Activated CD4-positive, alpha-beta T cell treated with anti-CD3 and anti-CD28 coated beads, Interleukin-2, Interleukin-4, amounts not matched to agents 100 ng/mL and 50 ng/mL, durations not matched to agents 16 hours and 8 hours (primary cell): ENCODE data around the gene SKA2.
A peak's percentile ranks its signal among the peaks of the same experiment; 100 is the strongest.
"Not testable (repeated sequence)": the region's sequence is repeated elsewhere in the genome, so short reads cannot be mapped to it uniquely, and the experiment has no call there.

Experiments used
- DNase-seq: peaks from one replicate; pipeline ENCODE4 v3.0.0-alpha.2; 2020; ENCODE audit warnings: low spot score

SKA2 gene, protein sequence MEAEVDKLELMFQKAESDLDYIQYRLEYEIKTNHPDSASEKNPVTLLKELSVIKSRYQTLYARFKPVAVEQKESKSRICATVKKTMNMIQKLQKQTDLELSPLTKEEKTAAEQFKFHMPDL

DNA sequence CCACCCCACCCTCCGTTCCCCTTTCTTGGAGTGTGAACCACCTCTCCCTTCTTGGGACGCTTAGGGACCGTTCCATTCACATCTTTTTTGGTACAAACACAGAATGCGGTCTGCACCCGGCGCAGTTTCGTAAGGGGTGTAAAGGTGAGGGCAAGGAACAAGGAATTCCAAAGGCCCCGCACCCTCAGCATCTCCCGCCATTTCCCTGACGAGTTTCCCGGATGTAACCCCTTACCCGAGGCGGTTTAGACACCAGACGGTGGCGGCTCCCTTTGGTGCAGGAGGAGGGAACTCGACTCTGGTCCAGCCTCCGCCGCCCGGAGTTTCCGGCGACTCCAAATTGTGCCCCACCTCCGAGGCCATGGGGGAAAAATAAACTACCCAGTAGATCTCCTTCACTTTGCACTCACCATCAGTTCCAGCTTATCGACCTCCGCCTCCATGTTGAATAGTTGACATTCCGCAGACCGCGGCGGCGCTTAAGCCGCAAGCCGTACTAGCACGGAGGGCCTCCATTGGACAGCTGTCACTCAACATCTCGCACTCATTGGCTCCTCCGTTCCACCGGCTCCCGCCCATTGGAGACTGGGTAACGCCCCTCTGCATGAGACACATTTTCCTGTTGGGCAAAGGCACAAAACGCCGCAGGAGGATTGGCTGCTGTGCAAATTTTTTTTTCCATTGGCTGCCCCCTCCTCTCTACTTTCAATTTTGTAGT is at the start of gene SKA2:
Gene SKA2, minus strand, starts transcription at position 466 of the 718 bp plus-strand sequence. Its CDS starts 23 bp downstream, at position 443.
- no peak for DNase-seq

DNA sequence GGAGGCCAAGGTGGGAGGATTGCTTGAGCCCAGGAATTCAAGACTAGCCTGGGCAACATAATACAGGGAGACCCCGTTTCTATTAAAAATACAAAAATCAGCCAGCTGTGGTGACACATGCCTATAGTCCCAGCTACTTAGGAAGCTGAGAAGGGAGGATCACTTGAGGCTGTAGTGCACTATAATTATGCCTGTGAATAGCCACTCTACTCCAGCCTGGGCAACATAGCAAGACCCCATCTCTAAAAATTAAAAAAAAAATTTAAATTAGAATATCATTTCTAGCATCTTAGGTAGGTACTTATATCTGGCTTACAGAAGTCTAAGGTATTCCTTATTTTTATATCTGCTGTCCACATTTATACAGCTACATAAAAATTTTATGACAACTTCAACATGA is 47.3 kb upstream of the SKA2 start:
- no peak for DNase-seq

DNA sequence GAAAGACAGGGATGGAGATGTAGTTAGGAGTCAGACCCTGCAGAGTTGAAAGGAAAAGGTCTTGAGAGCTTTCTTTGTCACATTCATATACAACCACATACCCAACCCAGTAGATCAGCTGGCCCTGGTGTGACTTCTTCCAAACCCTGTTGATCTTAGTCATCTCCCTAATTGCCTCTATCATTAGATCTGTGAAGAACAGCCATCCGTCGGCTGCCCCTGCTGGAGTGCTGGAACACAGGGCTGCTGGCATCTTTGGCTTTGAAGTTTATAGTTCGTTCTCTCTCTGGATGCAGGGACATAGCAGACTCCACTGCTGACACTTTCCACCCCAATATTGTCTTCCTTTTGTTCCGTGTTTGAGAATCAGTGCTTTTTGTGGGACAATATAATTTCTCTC is 44.4 kb upstream of the SKA2 start:
- no peak for DNase-seq

DNA sequence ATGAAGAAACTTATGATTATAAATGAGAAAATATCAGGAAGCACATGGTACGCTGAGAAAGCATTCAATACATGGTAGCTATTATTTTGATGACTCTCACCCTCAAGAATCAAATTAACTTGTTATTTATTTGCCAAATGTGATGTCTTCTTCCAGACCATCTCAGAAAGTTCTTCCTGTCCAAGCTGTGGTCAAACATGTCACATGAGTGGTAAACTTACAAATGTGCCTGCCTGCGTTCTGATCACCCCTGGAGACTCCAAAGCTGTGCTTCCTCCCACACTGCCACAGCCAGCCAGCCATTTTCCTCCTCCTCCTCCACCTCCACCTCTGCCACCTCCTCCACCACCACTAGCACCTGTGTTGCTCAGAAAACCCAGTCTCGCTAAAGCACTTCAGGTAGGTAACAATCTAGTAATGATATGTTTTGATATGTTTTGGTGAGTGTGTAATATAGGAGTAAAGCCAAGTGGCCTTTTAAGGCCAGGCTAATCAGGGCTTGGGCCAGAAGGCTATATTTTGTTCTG is 38.4 kb upstream of the SKA2 start:
- no peak for DNase-seq

DNA sequence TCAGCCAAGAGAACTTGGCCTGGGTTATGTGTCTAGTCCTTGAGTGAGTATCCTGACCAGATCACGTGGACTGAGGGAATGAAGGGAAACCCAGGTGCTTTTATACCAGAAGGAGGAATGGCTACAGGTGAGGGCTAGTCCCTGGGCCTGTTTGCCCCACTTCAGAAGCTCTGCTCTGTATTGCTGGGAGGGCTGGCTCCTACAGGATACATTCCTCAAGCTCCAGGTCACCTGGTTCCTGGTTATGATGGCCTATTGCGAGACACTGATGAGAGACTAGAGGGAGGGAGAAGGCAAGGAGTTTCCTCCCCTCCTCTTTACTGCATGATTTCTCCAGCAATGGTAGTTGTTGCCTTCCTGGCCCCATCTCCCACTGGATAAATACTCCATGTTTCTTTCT is 35.8 kb upstream of the SKA2 start:
- no peak for DNase-seq

DNA sequence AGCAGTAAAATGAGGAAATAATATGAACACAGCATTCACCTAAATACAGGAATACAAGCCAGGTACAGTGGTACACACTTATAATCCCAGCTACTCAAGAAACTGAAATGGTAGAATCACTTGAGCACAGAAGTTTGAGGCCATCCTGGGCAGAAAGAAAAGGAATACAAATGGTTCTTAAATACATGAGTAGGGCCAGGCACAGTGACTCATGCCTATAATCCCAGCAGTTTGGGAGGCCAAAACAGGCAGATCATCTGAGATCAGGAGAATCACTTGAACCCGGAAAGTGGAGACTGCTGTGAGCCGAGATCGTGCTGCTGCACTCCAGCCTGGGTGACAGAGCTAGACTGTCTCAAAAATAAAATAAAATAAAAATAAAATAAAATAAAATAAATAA is 31.9 kb upstream of the SKA2 start:
- DNase-seq: no peak

DNA sequence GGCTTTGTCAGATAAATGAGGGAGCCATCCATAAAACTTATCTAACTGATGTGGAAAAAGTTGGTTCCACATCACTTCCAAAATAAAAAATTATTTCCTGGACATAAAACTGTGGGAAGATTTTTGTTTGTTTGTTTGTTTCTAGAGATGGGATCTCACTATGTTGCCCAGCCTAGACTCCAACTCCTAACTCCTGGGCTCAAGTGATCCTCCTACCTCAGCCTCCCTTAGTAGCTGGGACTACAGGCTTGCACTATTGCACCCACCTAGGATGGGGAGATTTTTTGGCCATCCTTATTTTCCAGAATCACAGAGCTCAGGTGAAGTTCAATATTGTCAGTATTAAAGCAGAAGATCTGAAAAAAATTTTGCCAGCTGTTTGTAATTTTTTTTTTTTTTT is 31.0 kb upstream of the SKA2 start:
- no peak for DNase-seq

DNA sequence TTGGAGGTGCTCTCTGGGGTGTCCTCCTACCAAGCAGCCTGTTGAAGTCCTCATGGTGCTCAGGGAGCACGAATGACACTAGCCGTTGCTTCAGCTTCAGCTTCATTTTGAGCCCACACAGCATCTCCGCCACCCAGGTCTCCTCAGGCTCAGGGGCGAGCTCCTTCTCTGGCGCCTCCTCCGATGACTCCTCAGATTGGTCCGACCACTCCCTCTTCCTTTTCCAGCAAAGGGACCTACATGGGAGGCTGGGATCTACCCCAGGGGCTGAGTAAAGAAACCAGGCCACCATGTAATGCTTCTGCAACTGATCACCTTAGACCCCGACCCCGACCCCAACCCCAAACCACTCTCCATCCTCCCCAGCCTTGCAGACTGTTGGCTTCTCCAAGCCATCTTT is 26.5 kb upstream of the SKA2 start:
- DNase-seq: no peak

DNA sequence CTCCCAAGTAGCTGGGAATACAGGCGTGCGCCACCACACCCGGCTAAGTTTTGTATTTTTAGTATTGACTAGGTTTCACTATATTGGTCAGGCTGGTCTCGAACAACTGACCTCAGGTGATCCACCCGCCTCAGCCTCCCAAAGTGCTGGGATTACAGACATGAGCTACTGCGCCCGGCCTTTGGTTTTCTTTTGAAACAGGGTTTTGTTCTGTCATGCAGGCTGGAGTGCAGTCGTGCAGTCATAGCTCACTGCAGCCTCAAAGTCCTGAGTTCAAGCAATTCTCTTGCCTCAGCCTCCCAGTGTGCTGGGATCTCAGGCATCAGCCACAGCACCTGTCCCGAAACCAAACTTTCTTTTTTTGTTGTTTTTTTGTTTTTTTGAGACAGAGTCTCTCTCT is 25.6 kb upstream of the SKA2 start:
- DNase-seq: no peak

DNA sequence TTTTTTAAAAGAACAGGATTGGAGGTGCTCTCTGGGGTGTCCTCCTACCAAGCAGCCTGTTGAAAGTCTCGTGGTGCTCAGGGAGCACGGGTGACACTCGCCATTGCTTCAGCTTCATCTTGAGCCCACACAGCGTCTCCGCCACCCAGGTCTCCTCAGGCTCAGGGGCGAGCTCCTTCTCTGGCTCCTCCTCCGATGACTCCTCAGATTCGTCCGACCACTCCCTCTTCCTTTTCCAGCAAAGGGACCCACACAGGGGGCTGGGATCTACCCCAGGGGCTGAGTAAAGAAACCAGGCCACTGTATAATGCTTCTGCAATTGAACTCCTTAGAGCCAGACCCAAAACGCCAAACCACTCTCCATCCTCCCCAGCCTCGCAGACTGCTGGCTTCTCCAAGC is 24.6 kb upstream of the SKA2 start:
- DNase-seq: not testable (repeated sequence)

DNA sequence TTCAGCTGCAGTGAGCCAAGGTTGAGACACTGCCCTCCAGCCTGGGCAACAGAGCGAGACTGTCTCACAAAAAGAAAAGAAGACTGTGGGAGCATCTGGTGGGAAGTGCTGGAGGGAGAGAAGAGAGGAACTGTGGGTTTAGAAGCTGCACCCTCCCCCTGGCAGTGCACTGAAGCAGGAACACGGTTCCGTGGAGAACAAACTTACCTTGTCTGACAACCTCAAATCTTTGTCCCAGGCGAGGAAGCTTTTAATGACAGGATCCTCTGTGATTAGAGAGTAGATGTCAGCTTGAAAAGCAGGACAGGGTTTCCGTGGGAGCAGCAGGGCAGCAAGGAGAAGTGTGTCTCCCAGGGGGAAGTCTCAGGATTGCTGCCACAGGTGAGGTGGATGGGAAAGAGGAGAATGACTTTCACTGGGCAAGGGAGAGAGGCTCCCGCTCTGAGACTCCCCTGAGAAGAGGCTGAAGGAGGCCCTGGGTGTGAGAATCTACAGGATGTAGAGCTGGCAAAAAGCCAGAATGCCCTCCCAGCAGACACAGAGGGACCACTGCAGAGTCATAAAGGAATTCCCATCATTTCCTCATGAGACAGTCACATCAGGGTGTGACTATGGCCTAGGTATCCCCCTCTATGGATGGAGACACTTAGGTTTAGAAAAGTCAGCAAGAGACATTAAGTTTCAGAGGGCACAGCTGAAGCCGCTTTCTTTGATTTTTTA is 23.4 kb upstream of the SKA2 start:
- DNase-seq: no peak

DNA sequence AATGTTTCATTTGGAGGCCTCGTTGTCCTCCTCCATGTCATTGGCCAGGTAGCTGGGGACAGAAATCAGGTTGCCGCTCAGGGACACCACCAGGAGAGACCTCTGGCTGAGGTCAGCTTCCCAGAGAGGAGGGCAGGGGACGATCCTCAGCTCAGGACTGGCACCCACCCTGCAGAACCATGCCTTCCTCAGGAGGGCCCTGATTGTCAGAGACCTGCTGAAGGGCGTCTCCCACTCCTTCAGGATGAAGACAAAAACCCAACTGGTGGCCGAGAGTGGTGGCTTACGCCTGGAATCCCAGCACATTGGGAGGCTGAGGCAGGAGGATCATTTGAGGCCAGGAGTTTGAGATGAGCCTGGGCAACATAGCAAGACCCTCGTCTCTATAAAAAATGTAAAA is 20.1 kb upstream of the SKA2 start:
- DNase-seq: no peak

DNA sequence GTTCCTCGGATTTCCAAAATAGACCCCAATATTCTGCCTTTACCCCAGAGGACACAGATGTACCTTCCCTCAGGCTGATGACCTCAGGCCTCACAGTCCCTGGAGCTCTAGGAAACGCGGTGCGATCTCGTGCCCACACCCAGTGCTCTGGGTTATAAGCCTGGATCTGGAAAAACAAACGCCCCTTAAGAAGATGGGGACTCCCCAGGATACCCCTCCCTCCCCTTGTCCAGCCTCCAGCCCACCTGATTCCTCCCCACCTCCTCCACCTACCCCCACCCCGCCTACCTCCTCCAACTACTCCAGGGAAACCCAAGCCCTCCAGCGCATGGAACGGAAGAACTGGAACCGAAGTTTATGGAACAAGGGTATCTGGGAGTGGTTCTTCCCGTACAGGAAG is 19.7 kb upstream of the SKA2 start:
- no peak for DNase-seq

DNA sequence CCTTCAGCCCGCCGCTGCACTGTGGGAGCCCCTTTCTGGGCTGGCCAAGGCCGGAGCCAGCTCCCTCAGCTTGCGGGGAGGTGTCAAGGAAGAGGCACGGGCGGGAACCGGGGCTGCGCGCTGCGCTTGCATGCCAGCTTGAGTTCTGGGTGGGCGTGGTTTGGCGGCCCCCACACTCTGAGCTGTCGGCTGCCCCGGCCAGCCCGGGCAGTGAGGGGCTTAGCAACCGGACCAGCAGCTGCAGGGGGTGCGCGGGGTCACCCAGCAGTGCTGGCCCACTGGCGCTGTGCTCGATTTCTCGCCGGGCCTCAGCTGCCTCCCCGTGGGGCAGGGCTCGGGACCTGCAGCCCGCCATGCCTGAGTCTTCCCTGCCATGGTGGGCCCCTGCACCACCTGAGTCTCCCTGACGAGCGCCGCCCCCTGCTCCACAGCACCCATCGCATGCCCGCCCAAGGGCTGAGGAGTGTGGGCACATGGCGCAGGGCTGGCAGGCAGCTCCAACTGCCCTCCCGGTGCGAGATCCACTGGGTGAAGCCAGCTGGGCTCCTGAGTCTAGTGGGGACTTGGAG is 17.5 kb upstream of the SKA2 start:
- no peak for DNase-seq

DNA sequence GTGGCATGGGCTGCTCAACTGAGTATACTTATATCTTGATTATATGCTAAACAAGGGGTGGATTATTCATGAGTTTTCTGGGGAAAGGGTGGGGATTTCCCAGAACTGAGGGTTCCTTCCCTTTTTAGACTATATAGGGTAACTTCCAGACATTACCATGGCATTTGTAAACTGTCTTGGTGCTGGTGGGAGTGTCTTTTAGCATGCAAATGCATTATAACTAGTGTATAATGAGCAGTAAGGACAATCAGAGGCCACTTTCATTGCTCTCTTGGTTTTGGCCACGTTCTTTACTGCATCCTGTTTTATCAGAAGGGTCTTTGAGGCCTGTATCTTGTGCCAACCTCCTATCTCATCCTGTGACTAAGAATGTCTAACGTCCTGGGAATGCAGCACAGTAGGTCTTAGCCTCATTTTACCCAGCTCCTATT is 12.6 kb upstream of the SKA2 start:
- DNase-seq: no peak

DNA sequence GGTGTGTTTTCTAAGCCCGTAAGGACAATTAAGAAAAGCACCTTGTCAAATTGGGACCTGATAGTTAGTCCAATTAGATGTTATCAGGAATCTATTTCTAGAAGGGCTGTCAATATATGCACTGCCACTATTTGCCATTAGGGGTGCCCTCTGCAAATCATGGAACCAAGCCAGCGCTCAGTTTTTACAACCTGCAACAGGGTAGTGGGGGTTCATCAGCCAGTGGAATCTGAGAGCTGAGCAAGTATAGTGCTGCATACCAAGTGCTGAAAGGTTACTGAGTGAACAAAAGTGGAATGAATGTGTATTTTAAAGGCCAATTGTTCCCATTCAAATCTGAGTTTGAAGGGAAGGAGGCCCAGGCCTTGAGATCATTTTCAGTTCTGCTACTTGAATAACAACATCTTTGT is 11.0 kb upstream of the SKA2 start:
- peak; percentile 35 for DNase-seq

DNA sequence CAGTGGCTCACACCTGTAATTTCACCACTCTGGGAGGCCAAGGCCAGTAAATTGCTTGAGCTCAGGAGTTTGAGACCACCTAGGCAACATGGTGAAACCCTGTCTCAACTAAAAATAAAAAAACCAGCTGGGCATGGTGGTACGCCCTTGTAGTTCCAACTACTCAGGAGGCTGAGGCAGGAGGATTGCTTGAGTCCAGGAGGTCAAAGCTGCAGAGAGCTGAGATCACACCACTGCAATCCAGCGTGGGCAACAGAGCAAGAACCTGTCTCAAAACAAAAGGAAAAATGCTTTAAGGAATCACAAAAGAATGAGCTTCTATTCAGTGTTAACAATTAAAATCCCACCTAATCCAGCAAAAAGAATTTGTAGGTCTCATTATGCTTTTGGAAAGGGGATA is 6.5 kb upstream of the SKA2 start:
- no peak for DNase-seq

DNA sequence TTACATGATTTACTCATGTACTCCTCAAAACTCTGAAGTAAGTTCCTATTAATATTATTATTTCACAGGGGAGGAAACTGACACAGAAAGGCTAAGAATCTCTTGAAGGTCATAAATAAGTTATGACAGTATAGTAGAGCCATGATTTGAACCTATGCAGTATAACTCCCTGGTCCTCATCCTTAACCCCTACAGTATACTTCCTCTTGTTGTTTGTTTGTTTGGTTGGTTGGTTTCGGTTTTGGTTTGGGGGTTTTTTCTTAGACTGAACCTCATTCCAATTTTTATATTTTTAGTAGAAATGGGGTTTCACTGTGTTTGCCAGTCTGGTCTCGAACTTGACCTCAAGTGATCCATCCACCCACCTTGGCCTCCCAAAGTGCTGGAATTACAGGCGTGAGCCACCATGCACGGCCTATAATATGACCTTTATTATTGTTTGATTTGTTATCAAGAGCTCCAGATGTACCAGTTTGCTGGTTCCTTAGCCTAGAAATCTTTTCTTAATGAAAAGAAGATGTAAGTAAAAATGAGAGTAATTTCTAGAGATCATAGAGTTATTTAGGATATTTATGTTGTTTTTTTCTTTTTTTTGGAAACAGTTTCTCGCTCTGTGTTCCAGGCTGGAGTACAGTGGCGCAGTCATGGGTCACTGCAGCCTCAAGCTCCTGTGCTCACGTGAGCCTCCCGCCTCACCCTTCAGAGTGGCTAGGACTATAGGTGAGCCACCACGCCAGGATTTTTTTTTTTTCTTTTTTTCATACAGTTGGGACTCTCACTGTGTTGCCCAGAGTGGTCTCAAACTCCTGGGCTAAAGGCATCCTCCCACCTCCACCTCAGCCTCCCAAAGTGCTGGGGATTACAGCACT is 5.4 kb upstream of the SKA2 start:
- DNase-seq: no peak

DNA sequence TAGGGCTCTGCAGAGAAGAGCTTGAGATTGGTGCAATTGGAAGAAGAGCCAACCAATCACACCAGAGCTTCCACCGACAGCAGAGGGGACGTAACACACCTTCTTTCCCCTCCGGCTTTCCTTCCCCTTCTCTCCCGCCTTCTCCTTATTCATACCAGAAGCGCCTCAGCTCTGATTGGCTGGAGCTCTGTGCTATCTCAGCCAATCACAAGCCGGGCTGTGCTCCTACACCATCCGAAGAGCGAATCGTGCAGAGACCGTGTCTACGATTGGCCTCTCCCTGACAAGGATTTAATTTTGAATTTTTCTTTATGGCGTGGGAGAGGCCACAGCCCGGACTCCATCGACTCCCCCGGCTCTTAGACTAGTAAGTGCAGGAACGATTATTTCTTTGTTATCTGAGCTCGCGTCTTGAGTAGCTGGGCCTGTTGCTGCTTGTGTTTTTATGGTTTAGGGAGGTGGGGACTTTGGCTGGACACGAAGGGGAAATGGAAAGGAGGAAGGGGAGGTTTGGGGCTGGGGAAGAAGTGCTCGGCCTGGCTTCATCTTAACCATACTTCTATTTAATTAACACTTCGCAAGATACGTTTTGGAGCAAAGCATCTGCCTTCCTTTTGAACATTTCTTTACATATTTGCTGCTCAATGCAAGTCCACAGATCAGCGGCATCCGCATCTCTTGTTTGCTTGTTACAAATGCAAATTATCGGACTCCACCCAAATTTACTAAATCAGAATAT is 622 bp upstream of the SKA2 start, which contains the start of gene PRR11:
Gene PRR11, plus strand, starts transcription at position 308 of the 739 bp plus-strand sequence. CDS start 14,007 bp downstream, outside the sequence.
- peak; percentile 99 for DNase-seq

DNA sequence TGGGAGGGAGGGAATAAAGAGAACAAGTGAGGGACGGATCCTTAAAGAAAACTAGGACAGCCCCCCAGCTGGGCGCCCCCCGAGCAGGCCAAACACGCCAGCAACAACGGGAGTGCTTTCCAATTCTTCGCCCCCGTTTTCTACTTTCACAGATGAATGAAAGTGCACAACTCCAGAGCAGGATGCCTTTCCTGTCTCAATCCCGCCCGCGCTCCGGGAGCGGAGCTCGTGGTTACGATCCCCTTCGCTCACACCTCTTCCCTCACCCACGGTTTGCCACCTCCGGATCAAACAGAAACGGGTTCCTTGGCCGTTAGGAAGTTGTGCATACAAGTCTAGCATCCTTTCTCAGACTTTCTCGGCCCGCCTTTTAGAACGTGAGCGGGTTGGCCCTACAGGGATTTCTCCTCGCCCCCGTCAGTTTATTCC is 680 bp downstream of the SKA2 start:
- peak; percentile 53 for DNase-seq

DNA sequence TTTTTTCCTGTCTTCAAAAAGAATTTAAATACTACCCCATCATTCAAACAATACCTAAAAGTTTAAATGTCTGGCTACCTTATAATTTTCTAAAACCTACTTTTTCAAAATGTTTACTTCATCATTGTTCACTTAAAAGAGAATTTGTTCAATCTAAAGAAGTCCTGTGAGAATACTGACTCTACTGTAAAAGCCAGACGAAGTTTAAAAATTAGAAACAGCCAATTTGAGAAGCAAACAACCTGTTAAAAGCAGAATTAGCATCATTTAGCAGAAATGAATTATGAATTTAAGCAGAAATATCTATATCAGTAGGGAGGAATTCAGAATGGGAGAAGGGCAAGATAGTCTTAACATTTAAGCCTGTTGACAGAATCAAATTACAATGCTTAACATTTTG is 2.1 kb downstream of the SKA2 start:
- DNase-seq: no peak
